Activated CD8-positive, alpha-beta memory T cell treated with anti-CD3 and anti-CD28 coated beads for 1 hour (primary cell): ENCODE measurements around the gene PRSS56.

Source experiments
- DNase-seq, 2 donors: peaks; one replicate each; pipeline ENCODE4 v3.0.0-alpha.2; 2020; ENCODE audit warnings: low read depth in 1 of 2; ENCODE audit errors: extremely low read depth in 1 of 2

The PRSS56 gene

GRCh38 chr2:232501794-232502390, 18.3 kb upstream of the PRSS56 start:
- DNase-seq = no peak

- peak in 1 of 2 donors; percentile 14 for DNase-seq
Observed at GRCh38 chr2:232502511-232502910, 17.7 kb upstream of the PRSS56 start.

- DNase-seq = peak; percentile 17 to 27
Observed at GRCh38 chr2:232502911-232503808, 17.0 kb upstream of the PRSS56 start.

DNA sequence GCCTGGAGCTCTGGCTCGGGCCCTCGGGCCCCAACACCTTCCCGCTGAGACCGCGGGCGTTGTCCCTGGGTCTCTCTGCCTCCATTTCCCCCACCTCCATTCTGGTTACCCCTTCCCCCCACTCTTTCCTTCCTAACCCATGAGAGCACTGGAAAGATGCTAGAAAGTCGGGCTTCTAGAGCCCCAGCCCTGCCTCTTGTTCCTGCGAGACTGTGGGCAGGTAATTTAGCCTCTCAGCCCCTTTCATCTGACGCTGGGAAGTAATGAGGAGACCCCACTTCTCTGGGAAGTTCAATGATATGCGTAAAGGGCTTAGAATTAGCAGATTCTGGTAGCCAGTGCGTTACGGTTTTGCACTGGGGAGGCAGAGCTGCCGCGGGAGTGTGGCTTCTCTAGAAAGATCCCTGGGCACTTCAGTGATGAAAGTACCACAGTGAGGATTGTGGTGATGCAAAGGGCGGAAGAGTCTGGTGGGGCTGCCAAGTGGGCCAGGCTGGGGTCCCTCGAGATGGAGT, 16.3 kb upstream of the PRSS56 start:
- no peak for DNase-seq

DNA sequence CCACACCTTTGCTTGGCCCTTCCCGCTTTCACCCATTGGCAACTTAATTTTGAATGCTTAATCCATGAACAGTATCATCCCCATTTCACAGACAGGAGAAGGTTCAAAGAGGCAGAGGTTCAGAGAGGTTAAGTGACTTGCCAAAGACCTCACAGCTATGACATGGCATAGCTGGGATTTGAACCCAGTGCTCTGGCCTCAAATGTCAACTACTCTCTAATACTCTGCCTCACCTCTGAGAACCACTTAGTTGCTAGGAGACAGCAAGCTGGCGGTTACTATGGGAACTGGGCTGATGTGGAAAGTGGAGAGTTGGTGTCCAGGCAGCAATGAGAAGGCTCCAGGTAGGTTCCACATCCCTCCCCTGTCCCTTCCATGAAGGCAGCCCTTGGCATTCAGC, 15.8 kb upstream of the PRSS56 start:
- DNase-seq = no peak

- DNase-seq = no peak
Observed at GRCh38 chr2:232505856-232506255, 14.3 kb upstream of the PRSS56 start.

DNA sequence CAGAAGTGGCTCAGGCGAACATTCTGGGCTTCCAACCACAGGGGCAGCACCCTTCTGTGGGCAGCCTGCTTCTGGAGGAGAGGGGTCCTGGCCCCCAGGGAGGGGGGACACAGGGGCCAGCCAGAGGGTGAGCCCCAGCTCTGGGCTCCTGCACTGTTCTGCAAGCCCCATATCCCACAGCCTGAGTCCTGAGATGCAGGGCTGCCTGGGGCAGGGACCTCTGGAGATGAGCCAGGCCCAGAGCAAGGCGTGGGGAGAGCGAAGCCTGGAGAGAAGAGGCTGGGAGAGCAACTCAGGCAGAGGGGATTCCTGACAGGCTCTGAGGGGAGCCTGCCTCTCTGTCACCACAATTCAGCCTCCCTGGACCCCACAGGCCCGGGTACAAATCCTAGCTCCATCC, 13.5 kb upstream of the PRSS56 start:
- DNase-seq = no peak

GRCh38 chr2:232508251-232508650, 11.9 kb upstream of the PRSS56 start:
- no peak for DNase-seq

DNA sequence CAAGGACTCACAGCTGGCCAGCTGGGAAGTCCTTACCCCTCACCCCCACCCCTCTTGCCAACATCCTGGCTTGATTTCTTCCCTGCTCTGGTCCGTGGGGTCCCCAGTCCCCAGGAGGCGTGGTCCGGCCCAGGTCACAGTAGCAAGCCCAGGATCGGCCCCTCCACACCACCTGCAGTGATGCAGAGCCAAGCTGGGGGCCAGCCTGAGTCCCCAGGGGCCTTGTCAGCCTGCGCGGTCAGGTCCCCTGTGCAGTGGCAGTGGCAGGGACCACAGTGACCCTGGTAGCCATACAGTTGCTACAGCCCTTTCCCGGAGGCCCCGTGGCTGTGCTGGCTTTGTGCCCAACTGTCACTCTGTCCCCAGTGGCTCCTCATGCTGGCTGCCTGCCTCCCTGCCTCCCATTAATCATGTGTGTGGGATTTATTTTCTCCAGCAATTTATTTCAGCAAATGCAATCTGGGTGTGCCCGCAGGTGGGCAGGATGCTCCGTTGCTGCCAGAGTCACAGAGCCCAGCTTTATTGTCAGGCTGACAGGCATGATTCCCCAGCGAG, 8.8 kb upstream of the PRSS56 start:
- no peak for DNase-seq

GRCh38 chr2:232512602-232513001, 7.6 kb upstream of the PRSS56 start:
- no peak for DNase-seq

DNA sequence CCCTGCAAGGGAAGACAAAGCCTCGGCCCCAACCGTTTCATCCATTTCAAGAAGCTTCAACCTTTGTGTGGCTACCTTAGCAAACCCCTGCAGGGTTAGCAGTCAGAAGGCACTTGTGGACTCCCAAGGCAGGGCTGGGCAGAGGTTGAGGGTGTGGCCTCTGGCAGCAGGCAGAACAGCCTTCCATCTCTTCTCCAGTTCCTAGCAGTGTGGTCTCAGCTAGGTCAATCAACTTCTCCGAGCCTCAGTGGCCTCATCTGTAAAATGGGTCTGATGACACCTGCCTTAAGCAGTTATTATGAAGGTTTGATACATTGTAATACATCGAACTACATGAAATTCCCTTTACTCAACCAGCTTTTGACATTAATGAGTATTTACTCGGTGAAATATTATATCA, 6.8 kb upstream of the PRSS56 start:
- DNase-seq = no peak

DNA sequence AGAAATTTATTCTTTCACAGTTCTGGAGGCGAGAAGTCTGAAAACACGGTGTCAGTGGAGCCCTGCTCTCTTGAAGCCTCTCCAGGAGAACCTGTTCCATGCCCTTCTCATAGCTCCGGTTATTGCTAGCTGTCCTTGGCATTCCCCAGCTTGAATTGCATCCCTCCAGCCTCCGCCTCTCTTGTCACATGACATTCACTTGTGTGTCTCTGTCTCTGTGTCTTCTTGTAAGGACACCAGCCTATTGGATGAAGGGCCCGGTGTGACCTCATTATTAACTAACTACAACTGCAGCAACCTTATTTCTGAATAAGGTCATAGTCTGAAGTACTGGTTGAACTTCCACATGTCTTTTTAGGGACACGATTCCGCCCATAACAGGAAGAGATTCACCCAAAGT, 4.5 kb upstream of the PRSS56 start:
- no peak for DNase-seq

DNA sequence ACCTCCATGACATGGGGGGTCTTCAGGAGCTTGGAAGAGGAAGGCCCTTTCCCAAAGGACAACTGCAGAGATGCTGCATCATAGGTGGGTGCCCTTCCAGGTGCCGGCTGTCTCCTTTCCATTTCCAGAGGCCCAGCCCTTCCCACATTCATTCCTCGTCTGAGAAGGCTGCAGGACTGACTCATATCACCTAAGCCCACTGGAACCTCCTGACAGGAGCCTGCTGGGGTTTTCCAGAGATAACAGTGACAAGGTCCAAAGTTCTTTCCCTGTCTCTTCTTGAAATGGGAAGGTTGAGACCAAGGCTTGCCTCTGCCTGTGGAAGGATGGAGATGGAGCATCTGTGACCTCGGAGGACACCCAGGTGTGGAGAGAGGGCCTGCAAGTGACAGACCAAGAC, 3.6 kb upstream of the PRSS56 start:
- DNase-seq = no peak

DNA sequence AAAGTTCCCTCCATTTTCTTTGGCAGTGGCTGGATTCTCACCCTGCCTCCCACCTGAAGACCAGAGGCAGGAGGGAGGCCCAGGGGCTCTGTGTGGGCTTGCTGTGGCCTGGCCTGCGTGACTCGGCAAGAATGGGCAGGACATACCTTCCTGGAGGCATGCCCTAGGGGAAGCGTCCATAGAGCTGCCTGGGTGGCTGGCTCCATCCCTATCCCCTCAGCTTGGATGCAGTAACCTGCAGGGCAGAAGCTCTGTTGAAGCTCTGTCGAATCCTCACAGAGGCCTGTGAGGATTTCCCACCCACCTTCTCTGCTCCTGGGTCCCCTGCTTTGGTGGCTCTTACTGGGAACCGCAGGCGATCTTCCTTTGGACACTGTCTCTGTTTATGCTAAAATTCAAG, 1.3 kb upstream of the PRSS56 start:
- DNase-seq = no peak

GRCh38 chr2:232520489-232520888, 301 bp downstream of the PRSS56 start:
- DNase-seq = no peak

GRCh38 chr2:232521098-232521497, 910 bp downstream of the PRSS56 start:
- no peak for DNase-seq

- peak in 1 of 2 donors; percentile 66 for DNase-seq
Observed at GRCh38 chr2:232521959-232522622, 1.9 kb downstream of the PRSS56 start.

DNA sequence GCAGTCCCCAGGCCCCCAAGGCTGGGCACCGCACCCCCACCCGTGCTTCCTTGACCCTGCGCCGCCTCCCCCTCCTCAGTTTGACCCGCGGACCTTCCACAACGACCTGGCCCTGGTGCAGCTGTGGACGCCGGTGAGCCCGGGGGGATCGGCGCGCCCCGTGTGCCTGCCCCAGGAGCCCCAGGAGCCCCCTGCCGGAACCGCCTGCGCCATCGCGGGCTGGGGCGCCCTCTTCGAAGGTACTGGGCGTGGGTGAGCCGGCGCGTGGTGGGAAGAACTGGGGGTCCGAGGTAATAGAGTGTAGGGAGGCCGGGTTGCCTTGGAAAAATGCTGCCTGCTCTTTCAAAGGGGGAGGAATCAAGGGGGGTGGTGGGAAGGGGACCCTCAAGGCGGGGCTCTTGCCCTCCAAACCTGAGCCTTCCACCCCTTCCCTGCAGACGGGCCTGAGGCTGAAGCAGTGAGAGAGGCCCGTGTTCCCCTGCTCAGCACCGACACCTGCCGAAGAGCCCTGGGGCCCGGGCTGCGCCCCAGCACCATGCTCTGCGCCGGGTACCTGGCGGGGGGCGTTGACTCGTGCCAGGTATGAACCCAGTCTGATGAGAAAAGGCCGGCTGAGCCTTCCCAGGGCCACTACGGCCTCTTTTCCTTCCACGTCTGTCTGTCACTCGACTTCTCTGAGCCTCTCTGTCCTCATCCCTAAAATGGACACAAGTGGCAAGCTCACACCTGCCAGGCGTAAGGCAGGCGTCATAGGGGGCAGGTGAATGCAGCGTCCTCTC, 2.6 kb downstream of the PRSS56 start:
- DNase-seq = no peak

- no peak for DNase-seq
Observed at GRCh38 chr2:232523402-232523681, 3.2 kb downstream of the PRSS56 start.

DNA sequence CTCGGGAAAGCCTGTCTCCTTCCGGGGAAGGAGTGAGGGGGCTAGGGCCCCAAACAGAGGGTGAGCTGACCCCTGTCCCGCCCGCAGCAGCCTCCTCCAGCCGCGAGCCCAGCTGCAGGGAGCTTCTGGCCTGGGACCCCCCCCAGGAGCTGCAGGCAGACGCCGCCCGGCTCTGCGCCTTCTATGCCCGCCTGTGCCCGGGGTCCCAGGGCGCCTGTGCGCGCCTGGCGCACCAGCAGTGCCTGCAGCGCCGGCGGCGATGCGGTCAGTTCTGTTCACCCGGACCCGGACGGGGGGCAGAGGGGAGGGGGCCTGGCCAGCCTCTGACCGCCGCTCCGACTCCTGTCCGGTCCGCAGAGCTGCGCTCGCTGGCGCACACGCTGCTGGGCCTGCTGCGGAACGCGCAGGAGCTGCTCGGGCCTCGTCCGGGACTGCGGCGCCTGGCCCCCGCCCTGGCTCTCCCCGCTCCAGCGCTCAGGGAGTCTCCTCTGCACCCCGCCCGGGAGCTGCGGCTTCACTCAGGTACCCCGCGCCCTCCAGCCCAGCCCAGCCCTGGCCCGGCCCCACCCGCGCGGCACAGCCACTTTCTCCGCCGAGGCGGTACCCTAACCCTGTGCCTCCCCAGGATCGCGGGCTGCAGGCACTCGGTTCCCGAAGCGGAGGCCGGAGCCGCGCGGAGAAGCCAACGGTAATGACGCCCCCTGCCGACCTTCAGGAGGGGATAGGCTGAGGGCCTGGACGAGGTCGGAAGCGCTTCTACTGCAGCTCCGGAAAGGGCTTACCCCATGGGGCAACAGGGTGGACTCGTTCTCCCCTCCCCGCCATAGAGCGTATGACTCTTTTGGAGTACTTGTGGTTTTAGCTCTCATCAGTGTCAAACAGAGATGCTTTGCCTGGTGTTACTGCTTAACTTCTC, 3.8 kb downstream of the PRSS56 start:
- DNase-seq = no peak
